ENCODE measurements around the gene HPS4.

- TF ChIP-seq EP300 (IDR thresholded peaks at IDR 0.05; ENCODE audit: low read depth), result no peak
- no peak for TF ChIP-seq POLR2AphosphoS5 (IDR thresholded peaks at IDR 0.05)
- TF ChIP-seq CTCF (IDR thresholded peaks at IDR 0.05), result no peak
These were observed 20.9 kb downstream of the HPS4 start for GRCh38 chr22:26462641-26463040.
